T-helper 1 cell treated with Interleukin-12 subunit alpha and Interleukin-12 subunit beta and Interleukin-4 antibody, amounts not matched to agents 30 μg/mL and 1 μg/mL, for 36 hours (primary cell): ENCODE measurements around the gene KRTAP5-11.
"Not testable (repeated sequence)": the region's sequence is repeated elsewhere in the genome, so short reads cannot be mapped to it uniquely, and the experiment has no call there.

ENCODE experiments used
- H3K27ac Mint-ChIP-seq: one replicate; pipeline ENCODE4 v1.8.0; 2021; ENCODE audit warnings: mild to moderate bottlenecking, mixed read lengths
- H3K27me3 Mint-ChIP-seq: one replicate; pipeline ENCODE4 v1.8.0; 2021; ENCODE audit warnings: low read depth, mixed read lengths
- H3K36me3 Mint-ChIP-seq: one replicate; pipeline ENCODE4 v1.8.0; 2021; ENCODE audit warnings: low read depth, mixed read lengths
- H3K4me1 Mint-ChIP-seq: one replicate; pipeline ENCODE4 v1.8.0; 2021; ENCODE audit warnings: low read depth, mixed read lengths
- H3K4me3 Mint-ChIP-seq: one replicate; pipeline ENCODE4 v1.8.0; 2021; ENCODE audit warnings: mild to moderate bottlenecking, moderate library complexity, mixed read lengths
- H3K9me3 Mint-ChIP-seq: one replicate; pipeline ENCODE4 v1.8.0; 2021; ENCODE audit warnings: mixed read lengths

The KRTAP5-11 gene

GRCh38 chr11:71535825-71536224 is 46.9 kb downstream of the KRTAP5-11 start:
- peaks cover 4% of the 10 kb centered on the region for H3K9me3 Mint-ChIP-seq
- no peaks in the 10 kb centered on the region for H3K27me3 Mint-ChIP-seq
- H3K4me1 Mint-ChIP-seq: no peaks in the 10 kb centered on the region
- no peaks in the 10 kb centered on the region for H3K36me3 Mint-ChIP-seq
- H3K4me3 Mint-ChIP-seq: no peak overlapping the region
- H3K27ac Mint-ChIP-seq: no peak overlapping the region

GRCh38 chr11:71534711-71535608 is 47.7 kb downstream of the KRTAP5-11 start:
- not testable (repeated sequence) for H3K27me3 Mint-ChIP-seq, H3K36me3 Mint-ChIP-seq, H3K4me1 Mint-ChIP-seq, H3K9me3 Mint-ChIP-seq, H3K4me3 Mint-ChIP-seq, H3K27ac Mint-ChIP-seq

- H3K4me1 Mint-ChIP-seq: no peaks in the 10 kb centered on the region
- no peak overlapping the region for H3K4me3 Mint-ChIP-seq
- H3K9me3 Mint-ChIP-seq: no peaks in the 10 kb centered on the region
- H3K36me3 Mint-ChIP-seq: no peaks in the 10 kb centered on the region
- H3K27me3 Mint-ChIP-seq: no peaks in the 10 kb centered on the region
- no peak overlapping the region for H3K27ac Mint-ChIP-seq
Measured at GRCh38 chr11:71532036-71532610, 50.6 kb downstream of the KRTAP5-11 start.
